SK-N-SH (cell line): ENCODE results near the gene UBXN6. TPM values are rescaled to one million over a fixed set of nuclear protein-coding genes. Genes with fewer than 3 reads are reported as not detected.

ENCODE experiments used
- CTCF ChIA-PET: fragments of 300-600, 350-600 bp; formaldehyde crosslinking; extraction: SDS; loops from one replicate; lab custom pipeline; 2021; lab: Yijun Ruan, JAX
- POLR2A ChIA-PET: fragments of 350-600 bp; sonication (Branson Sonifier 250); formaldehyde crosslinking; extraction: SDS; loops from one replicate; lab custom pipeline; 2020; ENCODE audit warnings: antibody characterized with exemption, inconsistent platforms; lab: Yijun Ruan, JAX
- DNase-seq: peaks from one replicate; pipeline ENCODE4 v3.0.0; 2012
- H2AFZ ChIP-seq: fragments of 200-600 bp; sonication (generic); 2 replicates; pipeline ENCODE4 v1.8.1; 2016; ENCODE audit warnings: antibody characterized with exemption, mild to moderate bottlenecking, low read depth
- H3F3A ChIP-seq: fragments of 200-600 bp; sonication (generic); replicated peaks from 2 replicates; pipeline ENCODE3; 2016; ENCODE audit warnings: antibody characterized with exemption, mild to moderate bottlenecking; ENCODE audit not compliant: insufficient read depth
- H3K27ac ChIP-seq, 2 experiments: fragments of 200-500 bp in 1 of 2; fragments of 200-600 bp in 1 of 2; sonication (Bioruptor generic) in 1 of 2; sonication (generic), shearing (Covaris generic) in 1 of 2; 2 replicates each; pipeline versions ENCODE4 v1.5.1 to v1.6.1; 2014 to 2016; ENCODE audit warnings: low read depth in 2 of 2, inconsistent platforms in 1 of 2, low read length in 1 of 2, mild to moderate bottlenecking in 1 of 2, mixed read lengths in 1 of 2
- H3K27me3 ChIP-seq: fragments of 200-600 bp; sonication (generic), shearing (Covaris generic); 2 replicates; pipeline ENCODE4 v1.6.1; 2016; ENCODE audit warnings: mixed run types; ENCODE audit not compliant: insufficient read depth
- H3K36me3 ChIP-seq, 2 experiments: fragments of 200-500 bp in 1 of 2; fragments of 200-600 bp in 1 of 2; sonication (Bioruptor generic) in 1 of 2; sonication (generic) in 1 of 2; replicated peaks in 1 of 2; 2 replicates each; pipeline versions ENCODE3 to v1.5.1; 2014 to 2016; ENCODE audit warnings: low read length in 1 of 2, mild to moderate bottlenecking in 1 of 2; ENCODE audit not compliant: insufficient read depth in 2 of 2, control insufficient read depth in 1 of 2
- H3K4me1 ChIP-seq, 2 experiments: fragments of 200-500 bp in 1 of 2; fragments of 200-600 bp in 1 of 2; sonication (Bioruptor generic) in 1 of 2; sonication (generic), shearing (Covaris generic) in 1 of 2; 2 replicates each; pipeline versions ENCODE4 v1.5.1 to v1.6.1; 2014 to 2016; ENCODE audit warnings: low read depth in 1 of 2, low read length in 1 of 2, mixed run types in 1 of 2; ENCODE audit not compliant: insufficient read depth in 2 of 2, control insufficient read depth in 1 of 2
- H3K4me2 ChIP-seq: fragments of 200-600 bp; sonication (generic), shearing (Covaris generic); 2 replicates; pipeline ENCODE4 v1.6.1; 2017; ENCODE audit warnings: mixed run types
- H3K4me3 ChIP-seq, 2 experiments: fragments of 200-500 bp in 1 of 2; fragments of 200-600 bp in 1 of 2; sonication (Bioruptor generic) in 1 of 2; sonication (generic), shearing (Covaris generic) in 1 of 2; 2 replicates each; pipeline versions ENCODE4 v1.5.1 to v1.8.1; 2014 to 2016; ENCODE audit warnings: low read depth in 2 of 2, inconsistent platforms in 1 of 2, low read length in 1 of 2, mild to moderate bottlenecking in 1 of 2, mixed read lengths in 1 of 2, moderate library complexity in 1 of 2
- H3K79me2 ChIP-seq: fragments of 200-600 bp; sonication (generic); 2 replicates; pipeline ENCODE4 v1.8.1; 2017; ENCODE audit warnings: mild to moderate bottlenecking; ENCODE audit not compliant: insufficient read depth
- H3K9ac ChIP-seq: fragments of 200-600 bp; sonication (generic); 2 replicates; pipeline ENCODE4 v1.6.1; 2017; ENCODE audit warnings: mixed run types
- H3K9me2 ChIP-seq: fragments of 200-600 bp; sonication (generic); 2 replicates; pipeline ENCODE4 v1.6.1; 2017; ENCODE audit warnings: mixed run types
- H3K9me3 ChIP-seq: fragments of 200-600 bp; sonication (generic); 2 replicates; pipeline ENCODE4 v1.6.1; 2017; ENCODE audit warnings: mixed run types, mild to moderate bottlenecking, moderate library complexity
- H4K20me1 ChIP-seq: fragments of 200-600 bp; sonication (generic); 2 replicates; pipeline ENCODE4 v1.6.1; 2017; ENCODE audit warnings: mild to moderate bottlenecking, mixed run types; ENCODE audit not compliant: insufficient read depth
- FOSL2 ChIP-seq: IDR thresholded peaks from 2 replicates; pipeline ENCODE4 v1.4.0; 2012; ENCODE audit warnings: low read depth, mild to moderate bottlenecking, moderate library complexity, borderline replicate concordance
- FOXM1 ChIP-seq: IDR thresholded peaks from 2 replicates; pipeline ENCODE4 v1.4.0; 2012; ENCODE audit warnings: low read depth, mild to moderate bottlenecking
- GABPA ChIP-seq: IDR thresholded peaks from 2 replicates; pipeline ENCODE4 v1.4.0; 2012; ENCODE audit warnings: low read depth, mild to moderate bottlenecking
- JUND ChIP-seq: IDR thresholded peaks from 2 replicates; pipeline ENCODE4 v1.4.0; 2012
- MEF2A ChIP-seq: IDR thresholded peaks from 2 replicates; pipeline ENCODE4 v1.4.0; 2012; ENCODE audit warnings: low read depth, borderline replicate concordance
- RCOR1 ChIP-seq: fragments of 150-350 bp; IDR thresholded peaks from 2 replicates; pipeline ENCODE4 v1.6.1; 2017; ENCODE audit warnings: antibody characterized with exemption, low read length
- RFX5 ChIP-seq: IDR thresholded peaks from 2 replicates; pipeline ENCODE4 v1.6.1; 2012; ENCODE audit warnings: mild to moderate bottlenecking, improper control_type of control experiment, low read length
- SIN3A ChIP-seq: IDR thresholded peaks from 2 replicates; pipeline ENCODE4 v1.6.1; 2012; ENCODE audit warnings: low read depth, mild to moderate bottlenecking, low read length, moderate library complexity, borderline replicate concordance
- SMC3 ChIP-seq: IDR thresholded peaks from 2 replicates; pipeline ENCODE4 v1.6.1; 2012; ENCODE audit warnings: low read depth, low read length, improper control_type of control experiment
- TAF1 ChIP-seq: IDR thresholded peaks from 2 replicates; pipeline ENCODE4 v1.6.1; 2012; ENCODE audit warnings: low read depth, mild to moderate bottlenecking, low read length, moderate library complexity, borderline replicate concordance
- TEAD4 ChIP-seq: IDR thresholded peaks from 2 replicates; pipeline ENCODE4 v1.4.0; 2012; ENCODE audit warnings: mild to moderate bottlenecking, borderline replicate concordance; ENCODE audit not compliant: insufficient read depth
- WGBS: methylation state at CpG from one replicate; pipeline ENCODE4 v1.1.6; 2017; ENCODE audit warnings: low lambda C conversion rate; 5-methylcytosine and 5-hydroxymethylcytosine counted together
- polyA plus RNA-seq, 3 experiments: library from polyadenylated mRNA; depleted of rRNA; stranded (reverse); fragments of >200 nt; gene quantifications; 2 replicates each; pipeline ENCODE4 v1.2.3, GENCODE V29; 2012
- TF ChIP-seq, protein P1 (sequence below): fragments of 150-350 bp; IDR thresholded peaks from 2 replicates; pipeline ENCODE4 v1.6.1; 2017; ENCODE audit warnings: antibody characterized with exemption, low read length, low read depth, borderline replicate concordance
- TF ChIP-seq, protein P2 (sequence below): fragments of 200-600 bp; sonication (generic); IDR thresholded peaks from 2 replicates; pipeline ENCODE4 v1.6.1; 2017; ENCODE audit warnings: antibody characterized with exemption, mild to moderate bottlenecking, moderate library complexity
- TF ChIP-seq, protein P3 (sequence below): fragments of 150-350 bp; IDR thresholded peaks from 2 replicates; pipeline ENCODE4 v1.6.1; 2016; ENCODE audit warnings: mild to moderate bottlenecking, low read depth, low read length
- TF ChIP-seq, protein P4 (sequence below): IDR thresholded peaks from 2 replicates; pipeline ENCODE4; 2012

UBXN6 gene
- polyA plus RNA-seq, 1 of the 3 experiments (the other 2 are of a cell fraction): 110 TPM

DNA sequence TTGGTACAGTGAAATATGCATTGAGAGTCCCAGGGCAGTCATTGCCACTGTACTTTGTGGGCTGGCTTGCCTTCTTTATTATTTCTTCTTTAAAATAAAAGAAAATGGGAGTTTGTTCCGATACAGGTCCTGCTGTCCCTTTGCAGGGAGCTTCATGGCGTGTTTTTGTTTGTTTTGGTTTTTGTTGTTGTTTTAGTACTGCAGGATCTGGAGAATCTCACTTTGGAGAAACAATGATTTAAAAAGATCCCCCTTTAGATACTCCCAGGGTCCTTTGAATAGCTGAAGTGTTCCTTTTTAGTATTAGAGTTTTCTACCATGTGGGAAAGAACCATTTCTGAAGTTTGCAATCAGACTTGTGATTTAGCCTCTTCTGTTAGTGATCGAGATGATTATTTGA lies 44.0 kb downstream of the UBXN6 start:
- Histone ChIP-seq H3K4me2 (no peak overlapping the region), H4K20me1 (0 out of 2 replicates have a peak, but pooled peaks cover 11% of the 10 kb centered on the region), H3K27me3 (no peaks in the 10 kb centered on the region), H3K9me2 (no peaks in the 10 kb centered on the region), H3K36me3 (peaks cover 4 to 36% of the 10 kb centered on the region in 2 experiments), H3K79me2 (peaks cover 89% of the 10 kb centered on the region), H3K9ac (no peak overlapping the region), H3K4me3 (no peak overlapping the region), H3K9me3 (no peaks in the 10 kb centered on the region), H3K27ac (no peak overlapping the region), H2AFZ (no peak overlapping the region), H3K4me1 (peaks cover 0 to 3% of the 10 kb centered on the region in 2 experiments; a peak in 1 of 4 replicates), H3F3A (peaks cover 3% of the 10 kb centered on the region)
- POLR2A ChIA-PET: no interaction called here
- CTCF ChIA-PET: interaction anchor here (6.3 kb wide), 1 partner anchor 13 kb away, joined by 29 read pairs; the partner anchor contains the start of gene SH3GL1
- TF ChIP-seq, protein P1, sequence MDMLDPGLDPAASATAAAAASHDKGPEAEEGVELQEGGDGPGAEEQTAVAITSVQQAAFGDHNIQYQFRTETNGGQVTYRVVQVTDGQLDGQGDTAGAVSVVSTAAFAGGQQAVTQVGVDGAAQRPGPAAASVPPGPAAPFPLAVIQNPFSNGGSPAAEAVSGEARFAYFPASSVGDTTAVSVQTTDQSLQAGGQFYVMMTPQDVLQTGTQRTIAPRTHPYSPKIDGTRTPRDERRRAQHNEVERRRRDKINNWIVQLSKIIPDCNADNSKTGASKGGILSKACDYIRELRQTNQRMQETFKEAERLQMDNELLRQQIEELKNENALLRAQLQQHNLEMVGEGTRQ: no peak
- TF ChIP-seq JUND (no peak), SIN3A (no peak), RCOR1 (no peak), FOXM1 (no peak)
- TF ChIP-seq, protein P2, sequence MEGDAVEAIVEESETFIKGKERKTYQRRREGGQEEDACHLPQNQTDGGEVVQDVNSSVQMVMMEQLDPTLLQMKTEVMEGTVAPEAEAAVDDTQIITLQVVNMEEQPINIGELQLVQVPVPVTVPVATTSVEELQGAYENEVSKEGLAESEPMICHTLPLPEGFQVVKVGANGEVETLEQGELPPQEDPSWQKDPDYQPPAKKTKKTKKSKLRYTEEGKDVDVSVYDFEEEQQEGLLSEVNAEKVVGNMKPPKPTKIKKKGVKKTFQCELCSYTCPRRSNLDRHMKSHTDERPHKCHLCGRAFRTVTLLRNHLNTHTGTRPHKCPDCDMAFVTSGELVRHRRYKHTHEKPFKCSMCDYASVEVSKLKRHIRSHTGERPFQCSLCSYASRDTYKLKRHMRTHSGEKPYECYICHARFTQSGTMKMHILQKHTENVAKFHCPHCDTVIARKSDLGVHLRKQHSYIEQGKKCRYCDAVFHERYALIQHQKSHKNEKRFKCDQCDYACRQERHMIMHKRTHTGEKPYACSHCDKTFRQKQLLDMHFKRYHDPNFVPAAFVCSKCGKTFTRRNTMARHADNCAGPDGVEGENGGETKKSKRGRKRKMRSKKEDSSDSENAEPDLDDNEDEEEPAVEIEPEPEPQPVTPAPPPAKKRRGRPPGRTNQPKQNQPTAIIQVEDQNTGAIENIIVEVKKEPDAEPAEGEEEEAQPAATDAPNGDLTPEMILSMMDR: no peak
- WGBS: 94% methylated on average over 3 of the region's 3 CpGs
- DNase-seq: no peak

DNA sequence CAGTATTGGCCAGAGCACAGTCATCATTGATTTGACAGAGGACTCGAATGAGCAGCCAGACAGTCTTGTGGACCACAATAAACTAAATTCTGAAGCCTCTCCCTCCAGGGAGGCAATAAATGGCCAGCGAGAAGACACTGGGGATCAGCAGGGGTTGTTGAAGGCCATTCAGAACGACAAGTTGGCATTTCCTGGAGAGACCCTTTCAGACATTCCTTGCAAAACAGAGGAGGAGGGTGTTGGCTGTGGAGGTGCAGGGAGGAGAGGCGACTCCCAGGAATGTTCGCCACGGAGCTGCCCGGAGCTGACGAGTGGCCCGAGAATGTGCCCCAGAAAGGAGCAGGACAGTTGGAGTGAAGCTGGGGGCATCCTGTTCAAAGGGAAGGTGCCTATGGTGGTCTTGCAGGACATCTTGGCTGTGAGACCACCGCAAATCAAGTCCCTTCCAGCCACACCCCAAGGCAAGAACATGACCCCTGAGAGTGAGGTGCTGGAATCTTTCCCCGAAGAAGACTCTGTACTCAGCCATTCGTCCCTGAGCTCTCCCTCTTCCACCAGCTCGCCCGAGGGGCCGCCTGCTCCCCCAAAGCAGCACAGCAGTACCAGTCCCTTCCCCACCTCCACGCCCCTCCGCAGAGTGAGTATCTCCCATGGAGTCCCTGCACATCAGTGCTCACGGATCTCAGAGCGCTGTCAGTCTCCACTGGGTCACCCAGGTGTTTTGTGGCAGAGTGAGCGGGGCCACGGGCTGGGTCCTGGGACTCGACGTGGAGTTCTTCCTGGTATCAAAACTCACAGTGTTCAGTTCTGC lies 48.3 kb downstream of the UBXN6 start:
- Histone ChIP-seq H3K9me3 (no peaks in the 10 kb centered on the region), H3K4me3 (no peak overlapping the region), H3K9ac (no peak overlapping the region), H3K27me3 (no peaks in the 10 kb centered on the region), H3K36me3 (peaks cover 4 to 31% of the 10 kb centered on the region in 2 experiments), H3K4me1 (no peaks in the 10 kb centered on the region; a peak in 1 of 4 replicates), H3K4me2 (no peak overlapping the region), H4K20me1 (0 out of 2 replicates have a peak, but pooled peaks cover 6% of the 10 kb centered on the region), H3F3A (no peaks in the 10 kb centered on the region), H2AFZ (no peak overlapping the region), H3K9me2 (no peaks in the 10 kb centered on the region), H3K27ac (no peak overlapping the region), H3K79me2 (peaks cover 94% of the 10 kb centered on the region)
- ChIA-PET POLR2A (interaction anchor here (0.6 kb wide), 1 partner anchor 7 kb away, joined by 5 read pairs; no protein-coding TSS in a partner anchor), CTCF (interaction anchor here (1.0 kb wide), 1 partner anchor 8 kb away, joined by 4 read pairs; no protein-coding TSS in a partner anchor)
- TF ChIP-seq GABPA: no peak
- TF ChIP-seq MEF2A: no peak
- TF ChIP-seq FOSL2: no peak
- no peak for TF ChIP-seq RCOR1
- TF ChIP-seq SMC3: no peak
- TF ChIP-seq, protein P3, sequence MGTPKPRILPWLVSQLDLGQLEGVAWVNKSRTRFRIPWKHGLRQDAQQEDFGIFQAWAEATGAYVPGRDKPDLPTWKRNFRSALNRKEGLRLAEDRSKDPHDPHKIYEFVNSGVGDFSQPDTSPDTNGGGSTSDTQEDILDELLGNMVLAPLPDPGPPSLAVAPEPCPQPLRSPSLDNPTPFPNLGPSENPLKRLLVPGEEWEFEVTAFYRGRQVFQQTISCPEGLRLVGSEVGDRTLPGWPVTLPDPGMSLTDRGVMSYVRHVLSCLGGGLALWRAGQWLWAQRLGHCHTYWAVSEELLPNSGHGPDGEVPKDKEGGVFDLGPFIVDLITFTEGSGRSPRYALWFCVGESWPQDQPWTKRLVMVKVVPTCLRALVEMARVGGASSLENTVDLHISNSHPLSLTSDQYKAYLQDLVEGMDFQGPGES: no peak
- TF ChIP-seq, protein P4, sequence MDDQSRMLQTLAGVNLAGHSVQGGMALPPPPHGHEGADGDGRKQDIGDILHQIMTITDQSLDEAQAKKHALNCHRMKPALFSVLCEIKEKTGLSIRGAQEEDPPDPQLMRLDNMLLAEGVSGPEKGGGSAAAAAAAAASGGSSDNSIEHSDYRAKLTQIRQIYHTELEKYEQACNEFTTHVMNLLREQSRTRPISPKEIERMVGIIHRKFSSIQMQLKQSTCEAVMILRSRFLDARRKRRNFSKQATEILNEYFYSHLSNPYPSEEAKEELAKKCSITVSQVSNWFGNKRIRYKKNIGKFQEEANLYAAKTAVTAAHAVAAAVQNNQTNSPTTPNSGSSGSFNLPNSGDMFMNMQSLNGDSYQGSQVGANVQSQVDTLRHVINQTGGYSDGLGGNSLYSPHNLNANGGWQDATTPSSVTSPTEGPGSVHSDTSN: no peak
- TF ChIP-seq TAF1: no peak
- TF ChIP-seq TEAD4: no peak
- TF ChIP-seq, protein P2: no peak
- no peak for TF ChIP-seq RFX5
- DNase-seq: no peak
- 97% methylated on average over 23 of the region's 23 CpGs for WGBS
